Suprapubic skin (tissue), 4 donors: ENCODE data around the gene KCNH8. TPM values are rescaled to one million over a fixed set of nuclear protein-coding genes. Genes with fewer than 3 reads are reported as not detected.

Experiments
- DNase-seq, 2 donors: peaks; one replicate each; pipeline ENCODE4 v3.0.0-alpha.2; 2019; ENCODE audit warnings: low spot score in 2 of 2
- H3K27ac ChIP-seq: fragments of 200-600 bp; sonication (generic); one replicate; pipeline ENCODE4 v1.5.1; 2019
- H3K27me3 ChIP-seq: fragments of 200-600 bp; sonication (generic); one replicate; pipeline ENCODE4 v1.5.1; 2019
- H3K36me3 ChIP-seq: fragments of 200-600 bp; sonication (generic); one replicate; pipeline ENCODE4 v1.5.1; 2019
- H3K4me1 ChIP-seq: fragments of 200-600 bp; sonication (generic); one replicate; pipeline ENCODE4 v1.5.1; 2019
- H3K4me3 ChIP-seq: fragments of 200-600 bp; sonication (generic); one replicate; pipeline ENCODE4 v1.5.1; 2019; ENCODE audit warnings: mild to moderate bottlenecking
- H3K9me3 ChIP-seq: fragments of 200-600 bp; sonication (generic); one replicate; pipeline ENCODE4 v1.5.1; 2019
- CTCF ChIP-seq, 2 donors: fragments of 200-600 bp in 1 of 2; fragments of 450-650 bp in 1 of 2; sonication (generic) in 1 of 2; IDR thresholded peaks; one replicate each; pipeline ENCODE4 v1.5.1; 2016 to 2019; ENCODE audit warnings: antibody characterized with exemption in 2 of 2, mild to moderate bottlenecking in 1 of 2, moderate library complexity in 1 of 2
- EP300 ChIP-seq: sonication (generic); formaldehyde crosslinking; IDR thresholded peaks from one replicate; pipeline ENCODE4 v1.6.1; 2017; ENCODE audit warnings: antibody characterized with exemption
- POLR2A ChIP-seq, 2 donors: fragments of 450-650 bp; IDR thresholded peaks; one replicate each; pipeline ENCODE4 v1.6.1; 2017; ENCODE audit warnings: antibody characterized with exemption in 2 of 2, mild to moderate bottlenecking in 2 of 2, moderate library complexity in 2 of 2
- POLR2AphosphoS5 ChIP-seq, 3 donors: sonication (generic); formaldehyde crosslinking; IDR thresholded peaks; one replicate each; pipeline ENCODE4 v1.6.1; 2017; ENCODE audit warnings: antibody characterized with exemption in 3 of 3
- WGBS: methylation state at CpG from one replicate; pipeline ENCODE4 v1.1.5; 2018; 5-methylcytosine and 5-hydroxymethylcytosine counted together
- total RNA-seq, 4 donors: library from RNA; depleted of rRNA; stranded (reverse); fragments of >200 nt; gene quantifications; one replicate each; pipeline ENCODE4 v1.1.0, GENCODE V29; 2016

The KCNH8 gene
- total RNA-seq, 4 donors from 2014 or later = 0.40 to 1.6 (median 0.58) TPM

GRCh38 chr3:19263606-19264005 is 115.3 kb downstream of the KCNH8 start:
- WGBS = 92% methylated on average over 3 of the region's 3 CpGs
- H3K4me3 ChIP-seq = no peak overlapping the region
- H3K4me1 ChIP-seq = no peaks in the 10 kb centered on the region
- no peak overlapping the region for H3K27ac ChIP-seq
- no peak for TF ChIP-seq POLR2AphosphoS5 (IDR thresholded peaks at IDR 0.05)
- no peaks in the 10 kb centered on the region for H3K27me3 ChIP-seq
- H3K36me3 ChIP-seq = no peaks in the 10 kb centered on the region
- no peak for DNase-seq
- no peaks in the 10 kb centered on the region for H3K9me3 ChIP-seq

- Histone ChIP-seq H3K9me3 (no peaks in the 10 kb centered on the region), H3K4me1 (no peaks in the 10 kb centered on the region), H3K27me3 (no peaks in the 10 kb centered on the region), H3K27ac (no peak overlapping the region), H3K36me3 (no peaks in the 10 kb centered on the region), H3K4me3 (no peak overlapping the region)
- DNase-seq = no peak
- WGBS = 85% methylated on average over 6 of the region's 6 CpGs
- TF ChIP-seq CTCF (IDR thresholded peaks at IDR 0.05) (no peak), POLR2A (IDR thresholded peaks at IDR 0.05) (no peak), EP300 (no peak), POLR2AphosphoS5 (IDR thresholded peaks at IDR 0.05) (no peak)
Measured at GRCh38 chr3:19264424-19264823, 116.1 kb downstream of the KCNH8 start.

DNA sequence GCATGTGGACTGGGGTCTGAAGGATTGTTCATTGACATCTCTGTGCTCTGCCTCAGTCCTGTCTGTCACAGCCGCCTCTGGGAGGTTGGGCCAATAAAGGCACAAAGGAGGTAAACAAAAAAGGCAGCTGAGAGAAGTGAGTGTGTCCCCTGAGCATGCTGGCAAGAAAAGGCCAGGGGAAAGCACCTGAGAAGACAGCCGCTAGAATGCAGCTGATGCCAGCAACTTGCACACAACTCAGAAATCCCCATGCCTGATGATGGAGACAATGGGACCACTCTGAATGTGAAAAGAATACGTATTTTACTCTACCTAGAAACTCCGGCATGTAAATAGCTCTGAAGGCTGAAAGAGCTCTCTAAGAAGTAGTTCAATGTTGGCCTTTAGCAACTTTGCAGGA is 118.7 kb downstream of the KCNH8 start:
- H3K27ac ChIP-seq = no peak overlapping the region
- H3K27me3 ChIP-seq = no peaks in the 10 kb centered on the region
- no peak overlapping the region for H3K4me3 ChIP-seq
- TF ChIP-seq POLR2AphosphoS5 (IDR thresholded peaks at IDR 0.05) = no peak
- TF ChIP-seq CTCF (IDR thresholded peaks at IDR 0.05) = no peak
- TF ChIP-seq POLR2A (IDR thresholded peaks at IDR 0.05) = no peak
- no peak for TF ChIP-seq EP300
- H3K4me1 ChIP-seq = no peaks in the 10 kb centered on the region
- DNase-seq = no peak
- WGBS = 50% methylated on average over 4 of the region's 4 CpGs
- no peaks in the 10 kb centered on the region for H3K9me3 ChIP-seq
- no peaks in the 10 kb centered on the region for H3K36me3 ChIP-seq

- TF ChIP-seq CTCF (IDR thresholded peaks at IDR 0.05) = no peak
Measured at GRCh38 chr3:19270481-19270880, 122.2 kb downstream of the KCNH8 start.

GRCh38 chr3:19272296-19272695 is 124.0 kb downstream of the KCNH8 start:
- no peaks in the 10 kb centered on the region for H3K9me3 ChIP-seq
- H3K4me3 ChIP-seq = no peak overlapping the region
- no peaks in the 10 kb centered on the region for H3K36me3 ChIP-seq
- 89% methylated on average over 3 of the region's 3 CpGs for WGBS
- no peaks in the 10 kb centered on the region for H3K27me3 ChIP-seq
- H3K4me1 ChIP-seq = no peaks in the 10 kb centered on the region
- TF ChIP-seq POLR2AphosphoS5 (IDR thresholded peaks at IDR 0.05) = no peak
- no peak for TF ChIP-seq POLR2A (IDR thresholded peaks at IDR 0.05)
- TF ChIP-seq EP300 = no peak
- TF ChIP-seq CTCF (IDR thresholded peaks at IDR 0.05) = no peak
- no peak overlapping the region for H3K27ac ChIP-seq
- no peak for DNase-seq

More at GRCh38 chr3:19270481-19270880, 122.2 kb downstream of the KCNH8 start:
- H3K27me3 ChIP-seq = no peaks in the 10 kb centered on the region
- no peaks in the 10 kb centered on the region for H3K36me3 ChIP-seq
- no peak overlapping the region for H3K27ac ChIP-seq
- H3K9me3 ChIP-seq = no peaks in the 10 kb centered on the region
- H3K4me1 ChIP-seq = no peaks in the 10 kb centered on the region
- WGBS = 67% methylated on average over 2 of the region's 2 CpGs
- DNase-seq = no peak
- H3K4me3 ChIP-seq = no peak overlapping the region

DNA sequence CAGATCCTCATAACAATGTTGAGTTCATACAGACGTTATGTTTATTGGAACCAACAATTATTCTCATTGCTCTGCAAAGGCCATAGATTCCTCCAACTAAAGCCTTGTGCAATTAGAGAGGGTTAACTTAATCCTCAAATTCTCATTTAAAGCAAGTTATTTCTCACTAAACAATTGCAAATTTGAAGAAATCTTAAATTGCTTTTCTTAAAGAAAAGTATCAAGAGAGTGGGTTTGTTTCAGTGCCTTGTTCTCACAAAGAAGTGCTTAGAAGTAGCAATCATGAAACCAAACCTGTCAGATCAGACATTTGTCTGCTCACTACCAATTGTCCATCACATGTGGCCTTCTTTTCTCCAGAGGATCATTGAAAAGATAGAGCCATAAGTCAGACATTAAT is 124.8 kb downstream of the KCNH8 start:
- Histone ChIP-seq H3K27ac (no peak overlapping the region), H3K9me3 (no peaks in the 10 kb centered on the region), H3K36me3 (no peaks in the 10 kb centered on the region), H3K4me1 (no peaks in the 10 kb centered on the region), H3K4me3 (no peak overlapping the region), H3K27me3 (no peaks in the 10 kb centered on the region)
- TF ChIP-seq EP300 (no peak), POLR2AphosphoS5 (IDR thresholded peaks at IDR 0.05) (no peak), CTCF (IDR thresholded peaks at IDR 0.05) (no peak), POLR2A (IDR thresholded peaks at IDR 0.05) (no peak)
- WGBS = 67% methylated on average over 1 of the region's 1 CpG
- DNase-seq = no peak
